H1 (cell line): ENCODE measurements around the gene EPB41L2. TPM values are rescaled to one million over a fixed set of nuclear protein-coding genes. Genes with fewer than 3 reads are reported as not detected.
A peak's percentile ranks its signal among the peaks of the same experiment; 100 is the strongest.

Source experiments
- CTCF ChIA-PET: fragments of 300-600 bp; sonication (Branson Sonifier 250); formaldehyde crosslinking; loops from one replicate; lab custom pipeline; 2021; ENCODE audit not compliant: partially characterized antibody; lab: Charles Lee
- POLR2A ChIA-PET: fragments of 300-600 bp; sonication (Branson Sonifier 250); formaldehyde crosslinking; loops from one replicate; lab custom pipeline; 2021; ENCODE audit warnings: inconsistent platforms; ENCODE audit not compliant: partially characterized antibody; lab: Charles Lee
- DNase-seq, 2 experiments: peaks; one replicate each; pipeline versions ENCODE4 v3.0.0 to v3.0.0-alpha.2; 2010 to 2022; ENCODE audit warnings: low spot score in 2 of 2, low read depth in 1 of 2, mixed read lengths in 1 of 2
- FAIRE-seq: peaks from 2 replicates; lab custom pipeline; 2011; peaks lifted over from hg19 to GRCh38; lab: Jason Lieb, UNC
- H2AFZ ChIP-seq: 2 replicates; pipeline ENCODE4 v1.8.1; 2012; ENCODE audit warnings: low read length, inconsistent platforms
- H2AK5ac ChIP-seq: 2 replicates; pipeline ENCODE4 v1.6.1; 2013; ENCODE audit warnings: low read depth, low read length
- H2BK120ac ChIP-seq: replicated peaks from 2 replicates; pipeline ENCODE3; 2013; ENCODE audit warnings: low read depth, low read length, inconsistent platforms
- H2BK12ac ChIP-seq: 2 replicates; pipeline ENCODE4 v1.6.1; 2013; ENCODE audit warnings: low read depth, low read length
- H2BK15ac ChIP-seq: 2 replicates; pipeline ENCODE4 v1.6.1; 2013; ENCODE audit warnings: low read length
- H2BK20ac ChIP-seq: 2 replicates; pipeline ENCODE4 v1.6.1; 2013; ENCODE audit warnings: low read length
- H2BK5ac ChIP-seq: 2 replicates; pipeline ENCODE4 v1.6.1; 2013; ENCODE audit warnings: low read depth, low read length
- H3K14ac ChIP-seq: 2 replicates; pipeline ENCODE4 v1.6.1; 2013; ENCODE audit warnings: inconsistent platforms; ENCODE audit not compliant: insufficient read length
- H3K18ac ChIP-seq: 2 replicates; pipeline ENCODE4 v1.6.1; 2013; ENCODE audit warnings: low read length; ENCODE audit errors: extremely low read depth
- H3K23ac ChIP-seq: 2 replicates; pipeline ENCODE4 v1.6.1; 2013; ENCODE audit warnings: inconsistent platforms; ENCODE audit not compliant: insufficient read length
- H3K23me2 ChIP-seq: 2 replicates; pipeline ENCODE4 v1.6.1; 2013; ENCODE audit warnings: low read depth, low read length
- H3K27ac ChIP-seq: 2 replicates; pipeline ENCODE4 v1.6.1; 2011; ENCODE audit warnings: low read depth, low read length, inconsistent platforms
- H3K27me3 ChIP-seq, 4 experiments: replicated peaks in 1 of 4; 1 replicate in 1 of 4; 2 replicates in 3 of 4; pipeline versions ENCODE4 v1.6.1 to v1.8.1; 2011 to 2013; ENCODE audit warnings: low read length in 3 of 4, mild to moderate bottlenecking in 3 of 4, inconsistent platforms in 2 of 4, mixed read lengths in 2 of 4, moderate library complexity in 1 of 4; ENCODE audit not compliant: control insufficient read depth in 3 of 4, insufficient read depth in 3 of 4; ENCODE audit errors: extremely low read depth in 1 of 4
- H3K36me3 ChIP-seq, 4 experiments: 2 replicates each; pipeline versions ENCODE4 v1.6.1 to v1.8.1; 2011 to 2013; ENCODE audit warnings: mild to moderate bottlenecking in 4 of 4, low read length in 3 of 4, moderate library complexity in 2 of 4, control low read depth in 1 of 4, inconsistent platforms in 1 of 4; ENCODE audit not compliant: insufficient read depth in 4 of 4, control insufficient read depth in 2 of 4
- H3K4ac ChIP-seq: replicated peaks from 2 replicates; pipeline ENCODE3; 2013; ENCODE audit warnings: low read length, low read depth, mixed read lengths, inconsistent platforms; ENCODE audit not compliant: insufficient read length
- H3K4me1 ChIP-seq, 4 experiments: replicated peaks in 1 of 4; 1 replicate in 1 of 4; 2 replicates in 3 of 4; pipeline versions ENCODE4 v1.6.1 to v1.8.1; 2011 to 2013; ENCODE audit warnings: low read length in 3 of 4, inconsistent platforms in 2 of 4, mixed read lengths in 1 of 4; ENCODE audit not compliant: insufficient read depth in 4 of 4, control insufficient read depth in 3 of 4
- H3K4me2 ChIP-seq, 2 experiments: 2 replicates each; pipeline versions ENCODE4 v1.6.1 to v1.8.1; 2011 to 2013; ENCODE audit warnings: low read depth in 2 of 2, low read length in 2 of 2, control low read depth in 1 of 2, inconsistent platforms in 1 of 2, mild to moderate bottlenecking in 1 of 2; ENCODE audit not compliant: insufficient read depth in 1 of 2
- H3K4me3 ChIP-seq, 4 experiments: fragments of 200-600, 300-600 bp in 1 of 4; sonication (generic), shearing (Covaris generic), sonication (Bioruptor Twin) in 1 of 4; 2 replicates each; pipeline versions ENCODE4 v1.5.1 to v1.8.1; 2011 to 2016; ENCODE audit warnings: low read length in 4 of 4, low read depth in 3 of 4, control low read depth in 2 of 4, inconsistent platforms in 2 of 4, mild to moderate bottlenecking in 2 of 4, mixed read lengths in 1 of 4, moderate library complexity in 1 of 4; ENCODE audit not compliant: insufficient read depth in 2 of 4; ENCODE audit errors: extremely low read depth in 1 of 4
- H3K56ac ChIP-seq: replicated peaks from 2 replicates; pipeline ENCODE3; 2013; ENCODE audit warnings: low read depth, mild to moderate bottlenecking, mixed read lengths, low read length, inconsistent platforms; ENCODE audit not compliant: insufficient read length
- H3K79me1 ChIP-seq: 2 replicates; pipeline ENCODE4 v1.6.1; 2013; ENCODE audit warnings: low read depth, low read length, control low read depth
- H3K79me2 ChIP-seq, 2 experiments: 2 replicates each; pipeline versions ENCODE4 v1.6.1 to v1.8.1; 2012 to 2013; ENCODE audit warnings: low read length in 2 of 2, mild to moderate bottlenecking in 2 of 2, inconsistent platforms in 1 of 2; ENCODE audit not compliant: insufficient read depth in 2 of 2, control insufficient read depth in 1 of 2
- H3K9ac ChIP-seq, 4 experiments: replicated peaks in 1 of 4; 1 replicate in 1 of 4; 2 replicates in 3 of 4; pipeline versions ENCODE4 v1.6.1 to v1.8.1; 2011 to 2013; ENCODE audit warnings: low read depth in 3 of 4, low read length in 3 of 4, control low read depth in 2 of 4, mild to moderate bottlenecking in 2 of 4, moderate library complexity in 2 of 4, inconsistent platforms in 1 of 4; ENCODE audit errors: extremely low read depth in 1 of 4
- H3K9me3 ChIP-seq, 2 experiments: 2 replicates each; pipeline versions ENCODE4 v1.6.1 to v1.8.1; 2012 to 2013; ENCODE audit warnings: mild to moderate bottlenecking in 2 of 2, moderate library complexity in 2 of 2, control low read depth in 1 of 2, inconsistent platforms in 1 of 2, low read depth in 1 of 2, low read length in 1 of 2, mixed read lengths in 1 of 2; ENCODE audit not compliant: insufficient read depth in 2 of 2
- H4K20me1 ChIP-seq, 2 experiments: replicated peaks in 1 of 2; 2 replicates each; pipeline versions ENCODE3 to v1.8.1; 2011 to 2013; ENCODE audit warnings: inconsistent platforms in 2 of 2, low read length in 2 of 2, mild to moderate bottlenecking in 1 of 2; ENCODE audit not compliant: insufficient read depth in 2 of 2, control insufficient read depth in 1 of 2
- H4K5ac ChIP-seq: 2 replicates; pipeline ENCODE4 v1.6.1; 2013; ENCODE audit warnings: low read length, low read depth, mixed read lengths, inconsistent platforms; ENCODE audit not compliant: insufficient read length
- H4K8ac ChIP-seq: 2 replicates; pipeline ENCODE4 v1.8.0; 2013; ENCODE audit warnings: mild to moderate bottlenecking, moderate library complexity, low read length, inconsistent platforms; ENCODE audit not compliant: insufficient read depth; ENCODE audit errors: extremely low read depth
- H4K91ac ChIP-seq: replicated peaks from 2 replicates; pipeline ENCODE3; 2013; ENCODE audit warnings: low read length, mixed read lengths, inconsistent platforms; ENCODE audit not compliant: insufficient read length
- ASH2L ChIP-seq: fragments of 200-600, 300-600 bp; sonication (generic); IDR thresholded peaks from one replicate; pipeline ENCODE4 v1.7.1; 2017; ENCODE audit warnings: low read length
- EZH2 ChIP-seq: fragments of 200-600 bp; sonication (generic); IDR thresholded peaks from 2 replicates; pipeline ENCODE4 v1.7.1; 2012; ENCODE audit warnings: low read depth, mild to moderate bottlenecking, moderate library complexity, low read length, inconsistent platforms; ENCODE audit not compliant: severe bottlenecking
- HDAC6 ChIP-seq: IDR thresholded peaks from one replicate; pipeline ENCODE4 v1.7.1; 2012; ENCODE audit warnings: low read depth, mild to moderate bottlenecking, inconsistent platforms, low read length, moderate library complexity
- KDM1A ChIP-seq: fragments of 200-600, 300-600 bp; sonication (generic); IDR thresholded peaks from 2 replicates; pipeline ENCODE4 v1.7.1; 2016; ENCODE audit warnings: mild to moderate bottlenecking, low read length, borderline replicate concordance
- MAX ChIP-seq: IDR thresholded peaks from 2 replicates; pipeline ENCODE4 v1.6.1; 2012; ENCODE audit warnings: inconsistent platforms
- NRF1 ChIP-seq: IDR thresholded peaks from 2 replicates; pipeline ENCODE4 v1.6.1; 2011; ENCODE audit warnings: mild to moderate bottlenecking, low read depth, low read length, improper control_type of control experiment
- RBBP5 ChIP-seq: IDR thresholded peaks from 2 replicates; pipeline ENCODE4 v1.7.1; 2012; ENCODE audit warnings: low read depth, mild to moderate bottlenecking, inconsistent platforms, low read length, moderate library complexity, borderline replicate concordance
- RXRA ChIP-seq: IDR thresholded peaks from 2 replicates; pipeline ENCODE4 v1.6.1; 2011; ENCODE audit warnings: low read depth, mild to moderate bottlenecking, low read length, moderate library complexity; ENCODE audit not compliant: insufficient read depth
- SIN3A ChIP-seq, 2 experiments: IDR thresholded peaks in 1 of 2; conservative IDR thresholded peaks in 1 of 2; 2 replicates each; pipeline ENCODE4 v1.6.1; 2011 to 2012; ENCODE audit warnings: low read length in 2 of 2, improper control_type of control experiment in 1 of 2, low read depth in 1 of 2, mild to moderate bottlenecking in 1 of 2
- SIRT6 ChIP-seq: IDR thresholded peaks from one replicate; pipeline ENCODE4 v1.7.1; 2012; ENCODE audit warnings: low read length, inconsistent platforms
- SP1 ChIP-seq: IDR thresholded peaks from 2 replicates; pipeline ENCODE4 v1.6.1; 2011; ENCODE audit warnings: low read depth, low read length
- TEAD4 ChIP-seq: IDR thresholded peaks from 2 replicates; pipeline ENCODE4 v1.6.1; 2012; ENCODE audit warnings: low read depth, low read length, inconsistent platforms, mixed read lengths
- WGBS, 2 experiments: shearing (Covaris generic) in 1 of 2; methylation state at CpG; one replicate each; pipeline versions ENCODE4 v1.1.6 to v1.1.7; 2013 to 2015; ENCODE audit warnings: low lambda C conversion rate in 2 of 2, mixed read lengths in 2 of 2, inconsistent platforms in 1 of 2, low coverage in 1 of 2, missing lambda C conversion rate in 1 of 2; ENCODE audit not compliant: insufficient replicate concordance in 2 of 2, insufficient coverage in 1 of 2, insufficient read length in 1 of 2; ENCODE audit errors: extremely low coverage in 1 of 2, missing lambda C conversion rate in 1 of 2; 5-methylcytosine and 5-hydroxymethylcytosine counted together
- polyA plus RNA-seq, 7 experiments: library from polyadenylated mRNA; depleted of rRNA in 3 of 7; stranded (reverse) in 5 of 7; unstranded in 2 of 7; fragments of >200 nt in 5 of 7; fragments of 200-250 nt in 2 of 7; gene quantifications; 1 replicate in 5 of 7; 2 replicates in 1 of 7; 4 replicates in 1 of 7; pipeline versions ENCODE4 v1.2.1 to v1.2.3, GENCODE V29; 2011 to 2013; ENCODE audit warnings: missing spikeins in 2 of 7, mixed read lengths in 2 of 7
- total RNA-seq: library from RNA; stranded (reverse); fragmentation: NEBNext Ultra II Directional; extraction: Animal tissue kit (Norgen Biotek cat#: 25700); gene quantifications from 2 replicates; pipeline ENCODE4 v1.2.1, GENCODE V29; 2021

Gene EPB41L2
- total and polyA plus RNA-seq, 2 of the 8 experiments (the other 6 are each of a cell fraction or from before 2014, with no cell fraction given) = 22.5 to 123 TPM

GRCh38 chr6:130852844-130853554 is 210.0 kb downstream of the EPB41L2 start:
- H3K27me3 ChIP-seq = no peaks in the 10 kb centered on the region
- H3K14ac ChIP-seq = no peak overlapping the region
- H2BK20ac ChIP-seq = no peak overlapping the region
- H2BK5ac ChIP-seq = no peak overlapping the region
- DNase-seq = no peak
- WGBS, 2 experiments = 87% methylated on average over 7 of the region's 7 CpGs; no CpG with 5 or more reads in 1 of the 2 experiments
- 0 out of 4 replicates have a peak overlapping the region, but pooled peaks of 1 of the 2 experiments have one; percentile 7 for H3K4me2 ChIP-seq
- no peak overlapping the region for H4K8ac ChIP-seq
- CTCF ChIA-PET = interaction anchor here (0.9 to 1.9 kb wide), 3 partner anchors 9 to 32 kb away, joined by 3 to 7 read pairs (median 4); no protein-coding TSS in a partner anchor
- no peaks in the 10 kb centered on the region for H3K79me1 ChIP-seq
- no peak overlapping the region for H2BK15ac ChIP-seq
- H2AK5ac ChIP-seq = 0 out of 2 replicates have a peak overlapping the region, but pooled peaks have one; percentile 32
- no peak overlapping the region for H3K18ac ChIP-seq
- H3K79me2 ChIP-seq = no peaks in the 10 kb centered on the region
- no peak overlapping the region for H4K5ac ChIP-seq
- H3K23me2 ChIP-seq = no peaks in the 10 kb centered on the region; the same call in 1 of the 2 replicates
- H2AFZ ChIP-seq = no peak overlapping the region
- H2BK12ac ChIP-seq = no peak overlapping the region
- no peaks in the 10 kb centered on the region for H3K9me3 ChIP-seq
- H3K23ac ChIP-seq = no peak overlapping the region
- no peak overlapping the region for H3K27ac ChIP-seq
- FAIRE-seq = no peak
- peaks cover 0 to 2% (median 0%) of the 10 kb centered on the region in 4 experiments; a peak in 2 of 8 replicates for H3K36me3 ChIP-seq
- no peak overlapping the region for H3K4ac ChIP-seq
- no peaks in the 10 kb centered on the region for H4K20me1 ChIP-seq
- no peak overlapping the region for H2BK120ac ChIP-seq
- no peak overlapping the region for H4K91ac ChIP-seq
- no peak overlapping the region for H3K56ac ChIP-seq
- H3K4me1 ChIP-seq = peaks cover 0 to 13% (median 5%) of the 10 kb centered on the region in 4 experiments; a peak in 5 of 7 replicates
- H3K4me3 ChIP-seq = no peak overlapping the region
- no peak overlapping the region for H3K9ac ChIP-seq
- POLR2A ChIA-PET = no interaction called here
- TF ChIP-seq MAX (no peak), ASH2L (no peak), SIRT6 (no peak), NRF1 (no peak), HDAC6 (no peak), EZH2 (no peak), SP1 (no peak), RXRA (no peak), KDM1A (no peak), TEAD4 (no peak), SIN3A (conservative IDR thresholded peaks at IDR 0.05 in 1 of 2, IDR thresholded peaks at IDR 0.05 in 1 of 2; ENCODE audit: low read depth in 1 of 2, low read length in 2 of 2) (no peak), RBBP5 (no peak)
